MM.1S (cell line): Measurements from ENCODE around the gene PCOLCE2.

Experiments
- DNase-seq: peaks from one replicate; pipeline ENCODE4 v3.0.0-alpha.2; 2015
- H2AFZ ChIP-seq: fragments of 300-600 bp; sonication (generic); 2 replicates; pipeline ENCODE4 v1.6.0; 2016; ENCODE audit warnings: antibody characterized with exemption, low read length
- H3F3A ChIP-seq: fragments of 300-600 bp; sonication (generic); 2 replicates; pipeline ENCODE4 v1.6.1; 2016; ENCODE audit warnings: mild to moderate bottlenecking, antibody characterized with exemption, low read length, moderate library complexity, mixed read lengths; ENCODE audit not compliant: insufficient read depth
- H3K27ac ChIP-seq: fragments of 300-600 bp; sonication (generic); 2 replicates; pipeline ENCODE4 v1.5.1; 2016; ENCODE audit warnings: mild to moderate bottlenecking, low read length
- H3K27me3 ChIP-seq: fragments of 300-600 bp; sonication (generic); replicated peaks from 2 replicates; pipeline ENCODE4 v1.6.0; 2016; ENCODE audit warnings: low read length; ENCODE audit not compliant: insufficient read depth
- H3K36me3 ChIP-seq: fragments of 300-600 bp; sonication (generic); replicated peaks from 2 replicates; pipeline ENCODE4 v1.6.1; 2016; ENCODE audit warnings: mild to moderate bottlenecking, low read length, mixed read lengths; ENCODE audit not compliant: insufficient read depth
- H3K4me1 ChIP-seq: fragments of 300-600 bp; sonication (generic); 2 replicates; pipeline ENCODE4 v1.6.1; 2016; ENCODE audit warnings: low read length, mixed read lengths
- H3K4me2 ChIP-seq: fragments of 300-600 bp; sonication (generic); 2 replicates; pipeline ENCODE4 v1.6.0; 2016; ENCODE audit warnings: low read depth, low read length
- H3K4me3 ChIP-seq: fragments of 300-600 bp; sonication (generic); 2 replicates; pipeline ENCODE4 v1.5.1; 2016; ENCODE audit warnings: low read length, mixed read lengths
- H3K79me2 ChIP-seq: fragments of 300-600 bp; sonication (generic); 2 replicates; pipeline ENCODE4 v1.6.1; 2016; ENCODE audit warnings: mixed run types, low read length, mixed read lengths
- H3K9ac ChIP-seq: fragments of 300-600 bp; sonication (generic); 2 replicates; pipeline ENCODE4 v1.6.1; 2016; ENCODE audit warnings: low read length, mixed read lengths
- H3K9me2 ChIP-seq: fragments of 300-600 bp; sonication (generic); replicated peaks from 2 replicates; pipeline ENCODE4 v1.6.1; 2016; ENCODE audit warnings: mild to moderate bottlenecking, low read length, mixed read lengths; ENCODE audit not compliant: insufficient read depth
- H3K9me3 ChIP-seq: fragments of 300-600 bp; sonication (generic); replicated peaks from 2 replicates; pipeline ENCODE4 v1.6.1; 2016; ENCODE audit warnings: mild to moderate bottlenecking, low read length, mixed read lengths; ENCODE audit not compliant: insufficient read depth
- H4K20me1 ChIP-seq: fragments of 300-600 bp; sonication (generic); 2 replicates; pipeline ENCODE4 v1.6.1; 2016; ENCODE audit warnings: mild to moderate bottlenecking, low read length, moderate library complexity, mixed read lengths; ENCODE audit not compliant: insufficient read depth
- CTCF ChIP-seq: fragments of 300-600 bp; sonication (generic); IDR thresholded peaks from 2 replicates; pipeline ENCODE4 v1.5.1; 2016; ENCODE audit warnings: antibody characterized with exemption, low read length, mixed read lengths
- EZH2 ChIP-seq: fragments of 300-600 bp; sonication (generic); optimal IDR thresholded peaks from 2 replicates; pipeline ENCODE3; 2017; ENCODE audit warnings: low read depth, mild to moderate bottlenecking, antibody characterized with exemption, low read length, mixed read lengths
- EZH2phosphoT487 ChIP-seq: fragments of 300-600 bp; sonication (generic); IDR thresholded peaks from 2 replicates; pipeline ENCODE4 v1.6.1; 2018; ENCODE audit warnings: antibody characterized with exemption, low read length

Gene PCOLCE2

GRCh38 chr3:142846779-142847577 lies 41.9 kb downstream of the PCOLCE2 start:
- TF ChIP-seq CTCF (no peak), EZH2 (no peak), EZH2phosphoT487 (no peak)
- Histone ChIP-seq H3K4me2 (no peak overlapping the region), H3K79me2 (no peaks in the 10 kb centered on the region), H3K4me3 (no peak overlapping the region), H4K20me1 (no peaks in the 10 kb centered on the region), H2AFZ (no peak overlapping the region), H3F3A (no peaks in the 10 kb centered on the region), H3K36me3 (no peaks in the 10 kb centered on the region), H3K27me3 (no peaks in the 10 kb centered on the region), H3K9me2 (no peaks in the 10 kb centered on the region), H3K9ac (no peak overlapping the region), H3K4me1 (no peaks in the 10 kb centered on the region), H3K9me3 (no peaks in the 10 kb centered on the region), H3K27ac (no peak overlapping the region)
- no peak for DNase-seq

- Histone ChIP-seq H3K4me3 (no peak overlapping the region), H3K27me3 (no peaks in the 10 kb centered on the region), H3K9me2 (no peaks in the 10 kb centered on the region), H2AFZ (0 out of 2 replicates have a peak overlapping the region, but pooled peaks have one; percentile 28), H3F3A (no peaks in the 10 kb centered on the region), H3K79me2 (no peaks in the 10 kb centered on the region), H4K20me1 (no peaks in the 10 kb centered on the region), H3K9me3 (no peaks in the 10 kb centered on the region), H3K9ac (no peak overlapping the region), H3K36me3 (no peaks in the 10 kb centered on the region), H3K27ac (no peak overlapping the region), H3K4me1 (no peaks in the 10 kb centered on the region), H3K4me2 (no peak overlapping the region)
- TF ChIP-seq EZH2phosphoT487 (no peak), CTCF (peak; percentile 65)
- DNase-seq: peak; percentile 48
Measured at GRCh38 chr3:142844339-142844977, 44.4 kb downstream of the PCOLCE2 start.

GRCh38 chr3:142839831-142840230 lies 49.1 kb downstream of the PCOLCE2 start:
- no peaks in the 10 kb centered on the region for H3K36me3 ChIP-seq
- H3K9me2 ChIP-seq: no peaks in the 10 kb centered on the region
- H3K79me2 ChIP-seq: no peaks in the 10 kb centered on the region
- no peaks in the 10 kb centered on the region for H4K20me1 ChIP-seq
- H3K9me3 ChIP-seq: no peaks in the 10 kb centered on the region
- no peak for TF ChIP-seq EZH2
- no peaks in the 10 kb centered on the region for H3K4me1 ChIP-seq
- no peak overlapping the region for H3K9ac ChIP-seq
- H3K4me2 ChIP-seq: no peak overlapping the region
- H3F3A ChIP-seq: no peaks in the 10 kb centered on the region
- no peaks in the 10 kb centered on the region for H3K27me3 ChIP-seq
- no peak overlapping the region for H3K4me3 ChIP-seq
- no peak overlapping the region for H2AFZ ChIP-seq
- H3K27ac ChIP-seq: no peak overlapping the region
- DNase-seq: no peak

- no peaks in the 10 kb centered on the region for H3K9me3 ChIP-seq
- H3K9ac ChIP-seq: no peak overlapping the region
- no peaks in the 10 kb centered on the region for H3K9me2 ChIP-seq
- H3K79me2 ChIP-seq: no peaks in the 10 kb centered on the region
- no peak overlapping the region for H2AFZ ChIP-seq
- no peaks in the 10 kb centered on the region for H3K36me3 ChIP-seq
- no peak overlapping the region for H3K4me3 ChIP-seq
- no peaks in the 10 kb centered on the region for H4K20me1 ChIP-seq
- no peak overlapping the region for H3K27ac ChIP-seq
- H3F3A ChIP-seq: no peaks in the 10 kb centered on the region
- H3K4me2 ChIP-seq: no peak overlapping the region
- TF ChIP-seq EZH2phosphoT487 (no peak), CTCF (no peak), EZH2 (no peak)
- DNase-seq: no peak
- H3K4me1 ChIP-seq: no peaks in the 10 kb centered on the region
- H3K27me3 ChIP-seq: no peaks in the 10 kb centered on the region
Measured at GRCh38 chr3:142837526-142837925, 51.4 kb downstream of the PCOLCE2 start.
